Suprapubic skin (tissue), 3 donors: Measurements from ENCODE around the gene TCF7L2.

Experiments
- POLR2A ChIP-seq, 2 donors: fragments of 450-650 bp; IDR thresholded peaks; one replicate each; pipeline ENCODE4 v1.6.1; 2017; ENCODE audit warnings: antibody characterized with exemption in 2 of 2, mild to moderate bottlenecking in 2 of 2, moderate library complexity in 2 of 2
- TF ChIP-seq, protein P1 (sequence below), 2 donors: fragments of 200-600 bp in 1 of 2; fragments of 450-650 bp in 1 of 2; sonication (generic) in 1 of 2; IDR thresholded peaks; one replicate each; pipeline ENCODE4 v1.5.1; 2016 to 2019; ENCODE audit warnings: antibody characterized with exemption in 2 of 2, mild to moderate bottlenecking in 1 of 2, moderate library complexity in 1 of 2

GRCh38 chr10:113133497-113134115, 183.6 kb downstream of the TCF7L2 start:
- TF ChIP-seq, protein P1, sequence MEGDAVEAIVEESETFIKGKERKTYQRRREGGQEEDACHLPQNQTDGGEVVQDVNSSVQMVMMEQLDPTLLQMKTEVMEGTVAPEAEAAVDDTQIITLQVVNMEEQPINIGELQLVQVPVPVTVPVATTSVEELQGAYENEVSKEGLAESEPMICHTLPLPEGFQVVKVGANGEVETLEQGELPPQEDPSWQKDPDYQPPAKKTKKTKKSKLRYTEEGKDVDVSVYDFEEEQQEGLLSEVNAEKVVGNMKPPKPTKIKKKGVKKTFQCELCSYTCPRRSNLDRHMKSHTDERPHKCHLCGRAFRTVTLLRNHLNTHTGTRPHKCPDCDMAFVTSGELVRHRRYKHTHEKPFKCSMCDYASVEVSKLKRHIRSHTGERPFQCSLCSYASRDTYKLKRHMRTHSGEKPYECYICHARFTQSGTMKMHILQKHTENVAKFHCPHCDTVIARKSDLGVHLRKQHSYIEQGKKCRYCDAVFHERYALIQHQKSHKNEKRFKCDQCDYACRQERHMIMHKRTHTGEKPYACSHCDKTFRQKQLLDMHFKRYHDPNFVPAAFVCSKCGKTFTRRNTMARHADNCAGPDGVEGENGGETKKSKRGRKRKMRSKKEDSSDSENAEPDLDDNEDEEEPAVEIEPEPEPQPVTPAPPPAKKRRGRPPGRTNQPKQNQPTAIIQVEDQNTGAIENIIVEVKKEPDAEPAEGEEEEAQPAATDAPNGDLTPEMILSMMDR (IDR thresholded peaks at IDR 0.05), result no peak
- TF ChIP-seq POLR2A (IDR thresholded peaks at IDR 0.05), result no peak
